Cerebellar cortex (tissue), 1 donor: Measurements from ENCODE around the gene LRRC37B.
"Not testable (repeated sequence)": the region's sequence is repeated elsewhere in the genome, so short reads cannot be mapped to it uniquely, and the experiment has no call there.

Source experiments
- DNase-seq: peaks from one replicate; pipeline ENCODE4 v3.0.0-alpha.2; 2015; ENCODE audit warnings: low spot score

Gene LRRC37B

DNA sequence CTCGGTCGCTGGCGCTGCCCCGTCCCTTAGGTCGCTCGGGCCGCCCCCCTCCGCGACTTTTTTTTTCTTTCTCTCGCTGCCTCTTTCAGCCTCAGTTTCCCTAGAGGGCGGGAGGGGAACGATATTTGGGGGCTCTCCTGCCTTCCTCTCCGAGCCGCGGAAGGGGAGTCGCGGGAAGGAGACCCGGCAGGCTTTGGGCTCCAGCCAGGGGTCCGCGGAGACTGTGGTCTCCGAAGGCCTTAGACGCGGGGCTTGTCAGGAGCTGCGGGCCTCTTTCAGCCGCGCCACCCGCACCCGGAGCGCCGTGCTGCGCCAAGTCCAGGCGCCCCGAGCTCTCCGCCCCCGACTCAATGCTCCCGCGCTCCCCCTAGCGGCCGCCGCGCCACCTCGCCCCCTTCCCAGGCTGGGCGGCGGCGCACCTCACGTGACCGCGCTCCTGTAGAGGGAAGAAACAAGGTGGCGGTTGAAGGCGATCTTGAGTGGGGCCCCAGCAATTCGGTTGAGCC, at the start of gene LRRC37B:
TSS of gene LRRC37B (plus strand) at position 427 of the 506 bp plus-strand sequence. CDS start 14,010 bp downstream, outside the sequence.
- DNase-seq: peak; percentile 86

DNA sequence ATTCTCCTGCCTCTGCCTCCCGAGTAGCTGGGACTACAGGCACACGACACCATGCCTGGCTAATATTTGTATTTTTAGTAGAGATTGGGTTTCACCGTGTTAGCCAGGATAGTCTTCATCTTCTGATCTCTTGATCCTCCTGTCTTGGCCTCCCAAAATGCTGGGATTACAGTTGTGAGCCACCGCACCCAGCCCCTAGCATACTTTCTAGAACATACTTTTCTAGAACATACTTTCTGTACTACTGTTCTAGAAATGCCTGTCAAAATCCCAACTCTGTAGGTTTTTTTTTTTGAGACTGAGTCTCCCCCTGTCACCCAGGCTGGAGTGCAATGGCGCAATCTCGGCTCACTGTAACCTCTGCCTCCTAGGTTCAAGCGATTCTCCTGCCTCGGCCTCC, 43.1 kb upstream of the LRRC37B start:
- not testable (repeated sequence) for DNase-seq

DNA sequence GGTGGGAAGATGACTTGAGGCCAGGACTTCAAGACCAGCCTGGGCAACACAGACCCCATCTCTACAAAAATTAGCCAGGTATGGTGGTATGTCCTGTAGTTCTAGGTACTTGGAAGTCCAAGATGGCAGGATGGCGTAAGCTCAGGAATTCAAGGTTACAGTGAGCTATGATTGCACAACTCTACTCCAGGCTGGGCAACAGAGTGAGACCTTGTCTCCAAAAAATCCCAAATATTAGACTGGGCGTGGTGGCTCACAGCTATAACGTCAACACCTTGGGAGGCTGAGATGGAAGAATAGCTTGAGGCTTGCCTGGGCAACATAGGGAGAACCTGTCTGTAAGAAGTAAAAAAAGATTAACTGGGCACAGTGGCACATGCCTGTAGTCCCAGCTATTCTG, 39.5 kb upstream of the LRRC37B start:
- no peak for DNase-seq

DNA sequence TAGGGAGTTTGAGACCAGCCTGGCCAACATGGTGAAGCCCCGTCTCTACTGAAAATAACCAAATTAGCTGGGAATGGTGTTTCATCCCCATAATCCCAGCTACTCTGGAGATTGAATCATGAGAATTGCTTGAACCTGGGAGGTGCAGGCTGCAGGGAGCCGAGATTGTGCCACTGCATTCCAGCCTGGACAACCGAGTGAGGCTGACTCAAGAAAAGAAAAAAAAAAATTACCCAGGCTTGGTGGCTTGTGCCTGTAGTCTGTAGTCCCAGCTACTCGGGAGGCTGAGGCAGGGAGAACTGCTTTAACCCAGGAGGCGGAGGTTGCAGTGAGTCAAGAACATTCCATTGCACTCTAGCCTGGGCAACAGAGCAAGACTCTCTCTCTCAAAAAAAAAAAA, 36.8 kb upstream of the LRRC37B start:
- DNase-seq: not testable (repeated sequence)

DNA sequence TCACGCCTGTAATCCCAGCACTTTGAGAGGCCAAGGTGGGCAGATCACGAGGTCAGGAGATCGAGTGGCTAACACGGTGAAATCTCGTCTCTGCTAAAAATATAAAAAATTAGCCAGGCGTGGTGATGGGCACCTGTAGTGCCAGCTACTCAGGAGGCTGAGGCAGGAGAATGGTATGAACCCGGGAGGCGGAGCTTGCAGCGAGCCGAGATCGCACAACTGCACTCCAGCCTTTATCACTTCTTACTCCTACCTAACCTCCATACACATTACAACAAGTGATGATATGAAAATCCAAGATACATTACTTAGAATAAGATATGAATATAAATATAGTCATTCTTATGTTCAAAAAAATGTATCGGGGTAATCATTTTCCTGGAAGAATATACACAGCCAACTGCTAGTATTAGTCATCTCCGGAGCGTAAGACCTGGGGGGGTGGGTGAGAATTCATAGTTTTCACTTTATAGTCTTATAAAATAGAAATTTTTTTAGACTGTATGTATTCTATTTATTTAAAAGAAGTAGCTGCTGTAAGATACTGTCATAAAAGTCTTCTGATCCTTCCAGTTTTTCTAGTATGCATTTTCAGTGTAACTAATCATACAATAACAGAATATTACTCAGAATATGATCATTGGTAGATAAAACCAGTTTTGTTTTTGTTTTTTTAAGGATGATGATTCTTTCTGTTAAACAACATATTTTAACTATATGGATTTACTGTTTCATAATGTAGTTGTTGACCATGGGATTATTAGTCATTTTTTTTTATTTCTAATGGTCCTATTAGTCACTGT, 32.7 kb upstream of the LRRC37B start:
- not testable (repeated sequence) for DNase-seq

DNA sequence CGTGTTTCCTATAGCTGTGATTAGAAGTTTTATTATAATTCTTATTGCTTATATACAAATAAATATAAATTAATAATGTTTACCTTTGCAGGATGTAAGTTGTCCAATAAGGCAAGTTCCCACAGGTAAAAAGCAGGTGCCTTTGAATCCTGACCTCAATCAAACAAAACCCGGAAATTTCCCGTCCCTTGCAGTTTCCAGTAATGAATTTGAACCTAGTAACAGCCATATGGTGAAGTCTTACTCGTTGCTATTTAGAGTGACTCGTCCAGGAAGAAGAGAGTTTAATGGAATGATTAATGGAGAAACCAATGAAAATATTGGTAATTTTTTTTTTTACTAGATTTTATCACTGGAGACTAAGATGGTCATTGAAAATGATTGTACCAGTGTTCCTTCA, 31.8 kb upstream of the LRRC37B start:
- not testable (repeated sequence) for DNase-seq

DNA sequence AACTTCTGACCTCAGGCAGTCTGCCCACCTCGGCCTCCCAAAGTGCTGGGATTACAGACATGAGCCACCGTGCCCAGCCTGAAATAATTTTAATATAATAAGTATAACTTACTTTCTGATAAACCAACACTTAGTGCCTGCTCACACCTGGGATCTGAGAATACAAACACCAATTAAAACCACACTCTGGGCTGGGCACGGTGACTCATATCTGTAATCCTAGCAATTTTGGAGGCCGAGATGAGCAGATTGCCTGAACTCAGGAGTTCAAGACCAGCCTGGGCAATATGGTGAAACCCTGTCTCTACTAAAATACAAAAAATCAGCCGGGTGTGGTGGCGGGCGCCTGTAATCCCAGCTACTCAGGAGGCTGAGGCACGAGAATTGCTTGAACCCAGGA, 15.4 kb upstream of the LRRC37B start:
- DNase-seq: not testable (repeated sequence)

DNA sequence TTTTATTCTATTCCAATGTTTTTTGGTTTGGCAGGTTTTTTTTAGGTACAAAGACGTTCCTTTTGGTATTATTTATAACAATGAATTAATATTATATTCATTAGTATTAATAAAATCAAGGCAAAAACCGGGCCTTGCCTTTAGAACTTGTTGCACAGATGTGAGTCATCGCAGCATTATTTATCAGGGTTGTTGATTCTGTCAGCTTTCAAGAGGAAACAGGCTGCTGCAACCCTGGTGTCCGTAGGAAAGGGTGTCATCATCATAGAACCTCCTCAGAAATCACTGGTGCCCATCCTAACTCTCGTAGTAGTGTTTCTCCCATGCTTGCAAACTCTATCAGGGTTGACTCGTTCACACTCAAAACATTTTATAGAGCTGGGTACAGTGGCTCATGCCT, 10.2 kb upstream of the LRRC37B start:
- DNase-seq: no peak

DNA sequence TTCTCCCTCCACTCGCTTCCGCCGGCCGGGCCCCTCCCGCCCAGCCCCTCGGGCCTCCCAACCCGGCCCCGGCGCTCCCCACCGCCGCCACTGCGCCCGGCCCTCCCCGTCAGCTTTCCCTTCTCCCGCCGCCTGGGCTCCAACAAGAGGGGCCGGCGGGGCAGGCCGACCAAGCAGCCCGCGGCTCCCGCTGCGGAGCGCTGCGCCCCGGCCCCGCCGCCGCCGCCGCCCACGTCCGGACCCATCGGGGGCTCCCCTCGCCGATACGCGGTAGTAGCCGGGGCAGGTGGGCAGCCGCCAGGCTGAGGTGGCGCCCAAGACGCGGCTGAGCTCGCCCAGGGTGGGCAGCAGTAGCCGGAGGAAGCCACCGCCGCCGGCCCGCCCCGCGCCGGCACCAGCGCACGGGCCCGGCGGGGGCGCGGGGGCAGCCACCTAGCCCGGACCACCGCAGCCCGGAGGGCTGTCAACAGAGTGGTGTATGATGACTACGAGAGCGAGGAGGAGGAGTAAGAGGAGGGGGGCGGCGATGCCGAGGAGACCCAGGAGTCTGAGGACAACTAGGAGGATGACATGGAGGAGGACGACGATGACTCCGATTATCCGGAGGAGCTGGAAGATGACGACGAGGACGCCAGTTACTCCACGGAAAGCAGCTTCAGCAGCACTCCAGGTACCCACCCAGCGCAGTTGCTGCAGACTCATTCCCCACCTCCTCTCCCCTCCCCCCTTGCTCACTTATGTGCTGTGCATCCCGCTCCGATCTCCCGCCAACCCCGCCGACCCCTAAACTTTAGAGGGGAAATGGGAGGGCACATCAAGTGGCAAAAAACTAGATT, 498 bp downstream of the LRRC37B start:
- peak; percentile 68 for DNase-seq

DNA sequence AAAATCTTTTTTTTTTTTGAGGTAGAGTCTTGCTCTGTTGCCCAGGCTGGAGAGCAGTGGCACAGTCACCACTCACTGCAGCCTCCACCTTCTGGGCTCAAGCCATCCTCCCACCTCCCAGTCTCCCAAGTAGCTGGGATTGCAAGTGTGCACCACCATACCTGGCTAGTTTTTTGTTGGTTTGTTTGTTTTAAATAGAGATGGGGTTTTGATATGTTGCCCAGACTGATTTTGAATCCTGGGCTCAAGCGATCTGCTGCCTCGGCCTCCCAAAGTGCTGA, 2.0 kb downstream of the LRRC37B start:
- peak; percentile 19 for DNase-seq

DNA sequence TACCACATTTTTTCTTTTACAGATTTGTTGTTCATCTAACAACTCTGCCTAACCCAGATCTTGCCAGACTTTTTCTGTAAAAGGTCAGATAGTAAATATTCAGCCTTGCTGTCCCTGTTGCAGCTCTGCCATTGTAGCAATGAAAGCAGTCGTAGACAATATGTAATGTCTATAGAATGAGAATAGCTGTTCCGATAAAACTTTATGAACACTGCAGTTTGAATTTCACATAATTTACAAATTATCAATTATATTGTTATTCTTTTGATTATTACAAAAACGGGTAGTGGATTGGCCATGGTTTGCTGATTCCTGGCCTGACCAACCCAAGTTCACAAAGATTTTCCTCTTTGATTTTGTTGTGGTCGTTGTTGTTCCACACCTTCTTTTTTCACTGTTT, 2.9 kb downstream of the LRRC37B start:
- DNase-seq: no peak

DNA sequence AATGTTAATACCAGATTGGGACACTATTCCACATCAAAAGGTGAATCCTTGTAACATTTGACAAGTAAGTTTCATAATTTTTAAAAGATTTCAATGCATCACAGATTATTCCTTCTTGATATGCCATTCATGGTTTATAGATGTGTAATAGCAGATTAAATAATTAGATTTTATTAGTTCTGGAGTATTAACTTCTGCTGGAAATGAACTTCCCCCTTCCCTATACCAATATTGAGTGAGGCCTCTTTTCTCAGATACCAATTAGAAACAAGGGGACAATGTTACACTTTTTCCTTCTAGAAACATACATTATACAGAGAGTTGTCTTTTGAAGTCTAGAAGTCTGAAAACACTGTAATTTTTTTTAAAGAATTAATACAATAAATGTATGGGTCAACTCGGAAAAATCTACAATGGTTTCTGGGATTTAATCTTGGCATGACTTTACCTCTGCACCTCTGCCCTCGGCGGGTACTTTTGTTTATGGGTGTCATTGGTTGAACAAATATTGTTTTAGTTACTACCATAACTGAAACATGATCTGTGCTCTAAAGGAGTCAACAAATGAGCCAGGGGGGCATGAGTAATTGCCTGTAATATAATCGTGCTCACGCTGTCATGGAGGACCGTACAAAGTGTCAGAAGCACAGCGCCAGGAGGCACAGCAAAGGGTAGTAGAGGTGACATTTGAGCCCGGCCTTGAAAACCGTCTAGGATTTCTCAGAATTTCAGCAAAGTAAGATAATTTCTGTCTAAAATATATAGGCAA, 8.2 kb downstream of the LRRC37B start:
- DNase-seq: no peak

DNA sequence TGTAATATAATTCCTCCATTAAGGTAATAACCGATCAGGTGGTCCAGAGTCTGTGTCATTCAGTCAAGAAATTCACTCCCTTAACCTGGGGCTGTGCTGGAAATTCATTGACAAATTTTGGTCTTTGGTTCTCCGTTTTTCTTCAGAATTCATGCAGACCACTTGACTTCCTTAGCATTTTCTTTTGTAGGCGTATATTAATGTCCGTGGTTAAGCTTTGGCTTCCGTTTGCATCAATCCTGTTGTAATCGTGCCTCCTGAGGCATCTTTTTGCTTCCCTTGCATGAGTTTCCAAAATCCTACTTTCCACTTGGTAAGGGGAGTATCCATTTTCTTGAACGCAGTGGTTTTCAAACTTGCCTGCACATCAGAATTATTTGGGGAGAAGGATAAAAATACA, 9.0 kb downstream of the LRRC37B start:
- no peak for DNase-seq

DNA sequence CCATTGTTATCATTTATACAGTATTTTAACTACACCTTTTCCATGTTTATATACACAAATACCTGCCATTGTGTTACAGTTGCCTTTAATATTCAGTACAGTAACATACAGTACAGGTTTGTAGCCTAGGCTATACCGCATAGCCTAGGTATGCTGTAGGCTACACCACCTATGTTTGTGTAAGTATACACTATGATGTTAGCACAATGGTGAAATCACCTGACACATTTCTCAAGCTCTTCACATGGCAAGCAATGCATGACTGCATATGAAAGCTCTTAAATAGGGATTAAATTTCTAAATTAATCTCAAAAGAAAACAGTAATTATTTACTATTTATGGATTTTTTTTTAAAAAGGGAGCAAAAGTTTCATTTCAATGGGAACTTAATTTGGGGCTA, 12.0 kb downstream of the LRRC37B start:
- no peak for DNase-seq

DNA sequence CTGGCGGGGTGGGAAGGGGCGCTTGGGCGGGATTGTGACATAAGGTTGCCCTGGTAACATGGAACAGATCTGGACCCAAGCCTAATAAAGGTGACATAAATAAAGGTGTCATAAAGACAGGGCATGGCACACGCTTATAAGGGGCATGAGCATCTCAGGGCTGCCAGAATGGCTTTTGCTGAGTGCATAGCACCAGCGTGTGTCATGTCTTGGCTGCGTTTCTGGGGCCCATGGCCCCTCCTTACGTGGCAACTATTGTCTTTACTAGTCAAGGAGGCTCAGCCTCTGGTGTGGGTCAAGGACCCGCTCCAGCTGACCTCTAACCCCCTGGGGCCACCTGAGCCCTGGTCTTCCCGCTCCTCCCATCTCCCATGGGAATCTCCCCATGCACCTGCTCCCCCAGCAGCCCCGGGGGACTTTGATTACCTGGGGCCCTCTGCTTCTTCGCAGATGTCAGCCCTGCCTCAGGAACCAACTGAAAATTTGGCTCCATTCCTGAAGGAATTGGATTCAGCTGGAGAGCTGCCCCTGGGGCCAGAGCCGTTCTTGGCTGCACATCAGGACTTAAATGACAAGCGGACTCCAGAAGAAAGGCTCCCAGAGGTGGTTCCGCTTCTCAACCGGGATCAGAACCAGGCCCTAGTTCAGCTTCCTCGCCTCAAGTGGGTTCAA, 13.9 kb downstream of the LRRC37B start:
- peak; percentile 21 for DNase-seq

DNA sequence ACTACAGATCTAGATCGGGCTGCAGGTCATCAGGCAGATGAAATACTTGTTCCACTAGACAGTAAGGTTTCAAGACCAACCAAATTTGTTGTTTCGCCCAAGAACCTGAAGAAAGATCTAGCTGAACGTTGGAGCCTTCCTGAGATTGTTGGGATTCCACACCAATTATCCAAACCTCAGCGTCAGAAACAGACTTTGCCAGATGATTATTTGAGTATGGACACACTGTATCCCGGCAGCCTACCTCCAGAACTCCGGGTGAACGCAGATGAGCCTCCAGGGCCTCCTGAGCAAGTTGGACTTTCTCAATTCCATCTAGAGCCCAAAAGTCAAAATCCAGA, 14.4 kb downstream of the LRRC37B start:
- DNase-seq: no peak

DNA sequence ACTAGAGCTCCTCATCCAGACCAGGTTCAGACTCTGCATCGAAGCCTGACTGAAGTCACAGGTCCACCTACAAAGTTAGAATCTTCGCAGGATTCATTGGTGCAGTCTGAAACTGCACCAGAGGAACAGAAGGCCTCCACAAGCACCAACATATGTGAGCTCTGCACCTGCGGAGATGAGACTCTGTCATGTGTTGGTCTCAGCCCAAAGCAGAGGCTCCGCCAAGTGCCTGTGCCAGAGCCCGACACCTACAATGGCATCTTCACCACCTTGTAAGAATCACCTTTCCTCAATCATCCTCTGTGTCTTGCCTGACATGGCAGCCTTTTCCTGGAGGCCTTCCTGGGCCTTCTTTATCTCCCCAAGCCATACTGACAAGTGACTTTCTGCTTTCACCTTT, 15.4 kb downstream of the LRRC37B start:
- peak; percentile 65 for DNase-seq

DNA sequence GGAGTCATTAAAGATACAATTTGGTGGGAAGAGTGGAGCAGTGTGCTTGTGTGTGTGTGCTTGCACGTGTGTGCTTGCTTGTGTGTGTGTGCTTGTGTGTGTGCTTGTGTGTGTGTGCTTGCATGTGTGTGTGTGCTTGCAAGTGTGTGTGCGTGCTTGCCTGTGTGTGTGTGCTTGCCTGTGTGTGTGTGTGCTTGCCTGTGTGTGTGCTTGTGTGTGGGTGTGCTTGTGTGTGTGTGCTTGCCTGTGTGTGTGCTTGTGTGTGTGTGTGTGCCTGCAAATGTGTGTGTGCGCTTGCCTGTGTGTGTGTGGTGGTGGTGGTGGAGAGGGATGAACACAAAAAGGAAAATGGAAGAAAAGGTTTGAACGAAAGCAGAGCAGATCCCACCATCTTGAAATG, 20.1 kb downstream of the LRRC37B start:
- not testable (repeated sequence) for DNase-seq

DNA sequence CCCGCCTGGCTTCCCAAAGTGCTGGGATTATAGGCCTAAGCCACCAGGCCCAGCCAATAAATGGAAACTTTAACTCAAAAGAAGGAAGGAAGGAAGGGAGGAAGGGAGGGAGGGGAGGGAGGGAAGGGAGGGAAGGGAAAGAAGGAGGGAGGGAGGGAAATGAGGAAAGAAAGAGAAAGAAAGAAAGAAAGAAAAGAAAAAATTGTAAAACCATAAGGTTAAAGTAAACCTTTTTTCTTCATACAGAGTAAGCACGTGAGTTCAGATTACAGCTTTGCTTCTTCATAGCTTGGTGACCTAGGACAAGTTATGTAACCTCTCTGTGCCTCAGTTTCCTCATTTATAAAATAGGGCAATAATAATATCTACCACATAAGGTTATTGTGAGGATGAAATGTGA, 26.0 kb downstream of the LRRC37B start:
- DNase-seq: no peak

DNA sequence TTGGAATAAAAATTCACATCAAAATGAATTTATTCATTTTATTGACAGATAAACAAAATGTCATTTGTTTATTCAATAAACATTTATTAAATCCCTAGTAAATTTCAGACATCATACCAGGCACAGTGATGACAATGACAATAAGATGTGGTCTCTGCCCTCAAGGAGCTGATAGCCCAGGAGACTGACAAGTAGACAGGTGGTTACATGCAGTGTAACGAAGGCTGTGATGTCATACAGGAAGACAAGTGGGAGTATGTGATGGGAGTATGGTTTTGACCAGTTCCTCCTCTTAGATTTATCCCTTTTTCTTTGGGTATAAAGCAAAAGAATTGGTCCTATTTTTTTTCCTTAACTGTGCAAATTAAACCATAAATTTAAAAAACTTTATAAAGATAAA, 26.6 kb downstream of the LRRC37B start:
- DNase-seq: not testable (repeated sequence)

DNA sequence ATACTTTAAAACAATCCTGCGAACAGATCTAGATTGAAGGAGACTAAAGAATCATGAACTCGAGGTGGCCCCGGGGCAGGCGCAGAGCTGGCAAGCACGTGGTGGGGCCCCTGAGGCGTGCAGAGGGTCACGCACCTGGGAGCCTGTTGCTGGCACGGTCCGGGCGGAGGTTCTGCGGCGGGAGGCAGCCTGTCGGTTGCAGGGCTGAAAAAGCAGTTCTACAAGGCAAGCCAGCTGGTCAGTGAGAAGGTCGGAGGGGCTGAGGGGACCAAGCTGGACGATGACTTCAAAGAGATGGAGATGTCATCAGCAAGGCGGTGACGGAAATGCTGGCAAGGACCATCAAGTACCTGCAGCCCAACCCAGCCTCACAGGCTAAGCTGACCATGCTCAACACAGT, 33.1 kb downstream of the LRRC37B start:
- DNase-seq: not testable (repeated sequence)

DNA sequence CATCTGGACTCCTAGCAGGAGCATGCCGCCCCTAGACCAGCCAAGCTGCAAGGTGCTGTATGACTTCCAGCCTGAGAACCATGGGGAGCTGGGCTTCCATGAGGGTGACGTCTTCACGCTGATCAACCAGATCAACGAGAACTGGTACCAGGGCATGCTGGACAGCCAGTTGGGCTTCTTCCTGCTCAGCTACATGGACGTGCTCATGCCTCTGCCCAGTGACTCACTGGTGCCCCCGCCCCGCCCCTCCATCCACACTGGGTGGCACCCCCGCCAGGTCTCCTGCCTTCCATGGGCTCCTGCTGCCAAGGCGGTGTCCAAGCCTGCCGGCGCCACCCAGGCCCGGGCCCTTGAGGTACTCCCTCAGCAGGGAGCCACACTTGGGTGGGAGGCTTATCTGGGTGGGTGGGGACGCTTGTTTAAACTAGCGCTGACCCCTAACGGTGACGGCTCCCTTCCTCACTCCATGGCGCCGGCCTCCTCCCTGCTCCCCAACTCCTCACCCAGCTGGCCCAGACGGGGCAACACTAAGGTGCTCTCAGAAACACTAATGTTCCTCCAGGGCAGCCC, 34.2 kb downstream of the LRRC37B start:
- not testable (repeated sequence) for DNase-seq
